Endometrial microvascular endothelial cells (primary cell): Measurements from ENCODE around the gene PCLO. TPM values are rescaled to one million over a fixed set of nuclear protein-coding genes. Genes with fewer than 3 reads are reported as not detected.
"Not testable (repeated sequence)": the region's sequence is repeated elsewhere in the genome, so short reads cannot be mapped to it uniquely, and the experiment has no call there.

Experiments
- in situ Hi-C: cut with HindIII; loops from 2 replicates; pipeline ENCODE4 v1.10.0; 2017; ENCODE audit warnings: low sequenced_read_pairs, low pct_unique_long_range_greater_than_20kb; ENCODE audit errors: inconsistent ontology term
- total RNA-seq: library from RNA; depleted of rRNA; stranded (reverse); fragments of >200 nt; gene quantifications from one replicate; pipeline ENCODE4 v1.2.3, GENCODE V29; 2015; ENCODE audit errors: inconsistent ontology term

The PCLO gene
- total RNA-seq, 1 donor from 2014 or later = not detected

GRCh38 chr7:82723411-82723810 lies 439.3 kb downstream of the PCLO start:
- in situ Hi-C loops = no loop called here

- in situ Hi-C loops = no loop called here
These were observed 439.7 kb downstream of the PCLO start for GRCh38 chr7:82722946-82723345.

GRCh38 chr7:82715344-82715743 lies 447.3 kb downstream of the PCLO start:
- in situ Hi-C loops = no loop called here

GRCh38 chr7:82714883-82715282 lies 447.8 kb downstream of the PCLO start:
- in situ Hi-C loops = no loop called here

GRCh38 chr7:82713506-82713905 lies 449.2 kb downstream of the PCLO start:
- in situ Hi-C loops = no loop called here

GRCh38 chr7:82706344-82706743 lies 456.3 kb downstream of the PCLO start:
- in situ Hi-C loops = not testable (repeated sequence)

GRCh38 chr7:82705517-82706260 lies 457.0 kb downstream of the PCLO start:
- in situ Hi-C loops = no loop called here

- in situ Hi-C loops = no loop called here
These were observed 458.6 kb downstream of the PCLO start for GRCh38 chr7:82704121-82704520.
